ENCODE data around the gene ABHD5.
A peak's percentile ranks its signal among the peaks of the same experiment; 100 is the strongest.

Gene ABHD5

GRCh38 chr3:43759297-43759782 lies 68.6 kb downstream of the ABHD5 start:
- no peak for DNase-seq

- DNase-seq, result no peak
Measured at GRCh38 chr3:43759938-43760337, 69.2 kb downstream of the ABHD5 start.

GRCh38 chr3:43760938-43761337 lies 70.2 kb downstream of the ABHD5 start:
- DNase-seq, result no peak

- no peak for DNase-seq
Measured at GRCh38 chr3:43762451-43762850, 71.7 kb downstream of the ABHD5 start.

- no peak for DNase-seq
Measured at GRCh38 chr3:43764056-43764455, 73.3 kb downstream of the ABHD5 start.

- DNase-seq, result no peak
Measured at GRCh38 chr3:43764471-43764870, 73.7 kb downstream of the ABHD5 start.

- no peak for DNase-seq
Measured at GRCh38 chr3:43765521-43765971, 74.8 kb downstream of the ABHD5 start.

GRCh38 chr3:43766672-43767465 lies 76.1 kb downstream of the ABHD5 start:
- no peak for DNase-seq

- DNase-seq, result no peak
Measured at GRCh38 chr3:43768381-43768973, 77.7 kb downstream of the ABHD5 start.

- peak; percentile 99 for DNase-seq
Measured at GRCh38 chr3:43769097-43769884, 78.6 kb downstream of the ABHD5 start.

- no peak for DNase-seq
Measured at GRCh38 chr3:43769885-43770425, 79.2 kb downstream of the ABHD5 start.

GRCh38 chr3:43770426-43771103 lies 79.8 kb downstream of the ABHD5 start:
- DNase-seq, result peak; percentile 91

GRCh38 chr3:43771610-43772009 lies 80.9 kb downstream of the ABHD5 start:
- DNase-seq, result no peak

- peak; percentile 85 for DNase-seq
Measured at GRCh38 chr3:43773273-43774094, 82.7 kb downstream of the ABHD5 start.

GRCh38 chr3:43774799-43775198 lies 84.1 kb downstream of the ABHD5 start:
- DNase-seq, result no peak

GRCh38 chr3:43776101-43776500 lies 85.4 kb downstream of the ABHD5 start:
- DNase-seq, result no peak

GRCh38 chr3:43779850-43780249 lies 89.1 kb downstream of the ABHD5 start:
- DNase-seq, result no peak

- no peak for DNase-seq
Measured at GRCh38 chr3:43782541-43782940, 91.8 kb downstream of the ABHD5 start.
